Ovary (tissue), 9 donors: ENCODE measurements around the gene L3MBTL1. TPM values are rescaled to one million over a fixed set of nuclear protein-coding genes. Genes with fewer than 3 reads are reported as not detected.

ENCODE experiments used
- DNase-seq, 5 donors: peaks; one replicate each; pipeline ENCODE4 v3.0.0-alpha.2; 2019 to 2020
- H3K27ac ChIP-seq, 2 donors: fragments of 200-600 bp; one replicate each; pipeline versions ENCODE4 v1.5.1 to v1.8.0; 2019 to 2022
- H3K27me3 ChIP-seq: fragments of 200-600 bp; one replicate; pipeline ENCODE4 v1.8.0; 2022
- H3K36me3 ChIP-seq: fragments of 200-600 bp; sonication (generic); one replicate; pipeline ENCODE4 v1.5.1; 2019
- H3K4me1 ChIP-seq: one replicate; pipeline ENCODE4 v1.8.1; 2013; ENCODE audit warnings: mild to moderate bottlenecking, moderate library complexity; ENCODE audit not compliant: insufficient read depth
- H3K4me3 ChIP-seq: fragments of 200-600 bp; sonication (generic); one replicate; pipeline ENCODE4 v1.5.1; 2017
- H3K9me3 ChIP-seq, 2 donors: fragments of 200-600 bp in 1 of 2; sonication (generic) in 1 of 2; one replicate each; pipeline versions ENCODE4 v1.5.1 to v1.8.1; 2013 to 2019; ENCODE audit warnings: mild to moderate bottlenecking in 1 of 2, moderate library complexity in 1 of 2
- EP300 ChIP-seq: sonication (generic); formaldehyde crosslinking; IDR thresholded peaks from one replicate; pipeline ENCODE4 v1.6.1; 2017; ENCODE audit warnings: antibody characterized with exemption
- POLR2A ChIP-seq: fragments of 450-650 bp; IDR thresholded peaks from one replicate; pipeline ENCODE4 v1.6.1; 2017; ENCODE audit warnings: antibody characterized with exemption, mild to moderate bottlenecking, moderate library complexity
- WGBS, 3 donors: extraction: QIAGEN DNeasy Blood & Tissue Kit in 1 of 3; methylation state at CpG; one replicate each; pipeline versions ENCODE4 v1.1.5 to v1.1.7; 2013 to 2017; 5-methylcytosine and 5-hydroxymethylcytosine counted together
- intact Hi-C, 4 donors: fragments of 100-400 bp; cut with DNase I; formaldehyde crosslinking; loops; one replicate each; pipeline versions ENCODE4 v1.11.0 to v1.15.1; 2022 to 2023
- polyA plus RNA-seq, 2 donors: library from polyadenylated mRNA; stranded (reverse); fragments of 200-250 nt in 1 of 2; fragments of 350-450 nt in 1 of 2; fragmentation: Illumina TruSeq in 1 of 2; extraction: RNeasy Lipid Tissue Mini Kit (QIAGEN cat#74804) in 1 of 2; gene quantifications; one replicate each; pipeline ENCODE4 v1.2.3, GENCODE V29; 2013 to 2014
- total RNA-seq, 7 donors: library from RNA; depleted of rRNA in 2 of 7; stranded (reverse); fragments of >200 nt in 2 of 7; fragmentation: NEBNext Ultra II Directional in 3 of 7; extraction: Animal tissue kit (Norgen Biotek cat#: 25700) in 3 of 7; gene quantifications; one replicate each; pipeline versions ENCODE4 v1.1.0 to v1.2.4, GENCODE V29; 2016 to 2023
- TF ChIP-seq, protein P1 (sequence below), 3 donors: fragments of 450-650 bp in 2 of 3; fragments of 200-600 bp in 1 of 3; IDR thresholded peaks; one replicate each; pipeline versions ENCODE4 v1.5.1 to v1.8.0; 2016 to 2022; ENCODE audit warnings: antibody characterized with exemption in 3 of 3, mild to moderate bottlenecking in 1 of 3
- donor health status: DM: no; HTN: no; CAD: no; lungs with moderate emphysema.
- donor health status: DM: no; HTN: no; CAD: no.
- donor health status: Bipolar disorder and iron deficiency.
- donor health status: DM: yes; HTN: yes; CAD: no.
- donor health status: DM: no; HTN: no; CAD: no.
- donor health status: DM: yes; HTN: yes; CAD: no.

L3MBTL1 gene
- total and polyA plus RNA-seq, 9 donors: 8.0 to 22.9 (median 15.7) TPM

DNA sequence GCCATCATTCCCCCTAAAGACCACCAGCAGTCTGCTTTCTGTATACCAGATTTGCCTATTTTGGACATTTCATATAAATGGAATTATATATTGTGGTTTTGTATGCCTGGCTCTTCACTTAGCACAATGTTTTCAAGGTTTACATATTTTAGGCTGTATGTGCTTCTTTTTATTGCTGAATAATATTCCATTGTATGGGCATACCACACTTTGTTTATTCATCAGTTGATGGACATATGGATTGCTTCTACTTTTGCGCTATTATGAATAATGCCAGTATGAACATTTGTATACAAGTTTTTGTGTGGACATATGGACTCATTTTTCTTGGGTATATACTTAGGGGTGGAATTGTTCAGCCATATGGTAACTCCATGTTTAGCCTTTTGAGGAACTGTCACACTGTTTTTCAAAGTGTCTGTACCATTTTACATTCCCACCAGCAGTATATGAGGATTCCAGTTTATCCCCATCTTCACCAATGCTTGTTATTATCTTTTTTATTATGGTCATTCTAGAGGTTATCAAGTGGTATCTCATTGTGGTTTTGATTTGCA is 12.7 kb downstream of the L3MBTL1 start:
- WGBS, 3 donors: 98 to 100% (median 100%) methylated on average over 1 of the region's 1 CpG
- no peak for DNase-seq
- Histone ChIP-seq H3K36me3 (no peaks in the 10 kb centered on the region), H3K9me3 (no peaks in the 10 kb centered on the region), H3K27me3 (no peaks in the 10 kb centered on the region), H3K4me1 (no peaks in the 10 kb centered on the region), H3K4me3 (no peak overlapping the region), H3K27ac (no peak overlapping the region)
- TF ChIP-seq, protein P1, sequence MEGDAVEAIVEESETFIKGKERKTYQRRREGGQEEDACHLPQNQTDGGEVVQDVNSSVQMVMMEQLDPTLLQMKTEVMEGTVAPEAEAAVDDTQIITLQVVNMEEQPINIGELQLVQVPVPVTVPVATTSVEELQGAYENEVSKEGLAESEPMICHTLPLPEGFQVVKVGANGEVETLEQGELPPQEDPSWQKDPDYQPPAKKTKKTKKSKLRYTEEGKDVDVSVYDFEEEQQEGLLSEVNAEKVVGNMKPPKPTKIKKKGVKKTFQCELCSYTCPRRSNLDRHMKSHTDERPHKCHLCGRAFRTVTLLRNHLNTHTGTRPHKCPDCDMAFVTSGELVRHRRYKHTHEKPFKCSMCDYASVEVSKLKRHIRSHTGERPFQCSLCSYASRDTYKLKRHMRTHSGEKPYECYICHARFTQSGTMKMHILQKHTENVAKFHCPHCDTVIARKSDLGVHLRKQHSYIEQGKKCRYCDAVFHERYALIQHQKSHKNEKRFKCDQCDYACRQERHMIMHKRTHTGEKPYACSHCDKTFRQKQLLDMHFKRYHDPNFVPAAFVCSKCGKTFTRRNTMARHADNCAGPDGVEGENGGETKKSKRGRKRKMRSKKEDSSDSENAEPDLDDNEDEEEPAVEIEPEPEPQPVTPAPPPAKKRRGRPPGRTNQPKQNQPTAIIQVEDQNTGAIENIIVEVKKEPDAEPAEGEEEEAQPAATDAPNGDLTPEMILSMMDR (IDR thresholded peaks at IDR 0.05): no peak
- TF ChIP-seq EP300 (no peak), POLR2A (no peak)
- intact Hi-C loops: no loop called here

DNA sequence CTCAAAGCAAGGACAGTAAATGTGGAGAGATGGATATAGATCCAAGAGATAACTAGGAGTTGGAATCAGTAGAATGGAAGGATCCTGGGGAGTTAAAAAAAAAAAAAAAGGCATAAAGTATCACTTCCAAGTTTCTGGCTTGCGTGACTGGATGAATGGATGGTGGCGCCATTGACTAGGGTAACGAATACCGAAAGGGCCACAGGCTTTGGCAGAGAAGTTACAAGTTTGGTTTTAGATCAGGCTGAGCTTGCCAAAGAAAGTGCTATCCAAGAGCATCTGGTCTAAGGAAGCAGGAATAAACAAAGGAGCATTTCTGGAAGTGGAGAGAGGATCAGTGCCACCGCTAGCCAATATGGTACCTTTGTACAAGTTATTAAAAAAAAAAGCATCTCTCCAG is 17.5 kb downstream of the L3MBTL1 start:
- Histone ChIP-seq H3K27me3 (no peaks in the 10 kb centered on the region), H3K9me3 (no peaks in the 10 kb centered on the region), H3K36me3 (no peaks in the 10 kb centered on the region), H3K4me1 (no peaks in the 10 kb centered on the region), H3K27ac (no peak overlapping the region), H3K4me3 (no peak overlapping the region)
- TF ChIP-seq EP300: no peak
- TF ChIP-seq, protein P1 (IDR thresholded peaks at IDR 0.05): no peak
- no peak for TF ChIP-seq POLR2A
- intact Hi-C loops: no loop called here
- DNase-seq: no peak
- 76 to 97% (median 87%) methylated on average over 5 of the region's 5 CpGs for WGBS, 3 donors

DNA sequence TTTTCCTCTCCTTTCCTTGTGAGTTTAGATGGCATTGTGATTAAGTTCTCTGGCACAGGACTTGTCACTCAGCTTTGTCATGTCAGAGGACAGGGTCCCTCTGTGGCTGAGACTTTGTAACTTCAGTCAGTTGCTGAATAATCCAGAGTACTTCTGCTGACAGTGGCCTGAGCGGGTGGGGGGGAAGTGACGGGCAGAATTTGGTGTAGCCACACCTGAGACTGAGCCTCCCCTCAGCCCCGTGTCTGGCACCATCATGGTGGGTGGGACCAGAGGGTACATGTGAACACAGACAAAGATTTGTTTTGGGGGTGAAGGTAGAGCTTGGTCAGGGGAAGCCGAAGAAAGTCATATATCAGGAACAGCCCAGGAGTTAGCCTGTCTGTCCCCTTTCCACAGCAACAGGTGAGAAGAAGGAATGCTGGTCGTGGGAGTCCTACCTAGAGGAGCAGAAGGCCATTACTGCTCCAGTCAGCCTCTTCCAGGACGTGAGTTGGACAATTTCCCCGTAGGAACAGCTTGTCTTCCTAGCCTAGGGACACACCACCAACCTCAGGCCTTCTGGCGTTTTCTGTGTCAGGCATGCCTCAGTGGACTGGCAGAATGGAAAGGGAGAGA is 20.9 kb downstream of the L3MBTL1 start:
- 81 to 96% (median 90%) methylated on average over 8 of the region's 8 CpGs for WGBS, 3 donors
- no peak overlapping the region for H3K27ac ChIP-seq
- TF ChIP-seq, protein P1 (IDR thresholded peaks at IDR 0.05): no peak
- TF ChIP-seq EP300: no peak
- no peak for TF ChIP-seq POLR2A
- no peaks in the 10 kb centered on the region for H3K36me3 ChIP-seq
- intact Hi-C loops: no loop called here
- no peaks in the 10 kb centered on the region for H3K4me1 ChIP-seq
- DNase-seq: no peak
- no peaks in the 10 kb centered on the region for H3K9me3 ChIP-seq
- no peaks in the 10 kb centered on the region for H3K27me3 ChIP-seq
- no peak overlapping the region for H3K4me3 ChIP-seq

DNA sequence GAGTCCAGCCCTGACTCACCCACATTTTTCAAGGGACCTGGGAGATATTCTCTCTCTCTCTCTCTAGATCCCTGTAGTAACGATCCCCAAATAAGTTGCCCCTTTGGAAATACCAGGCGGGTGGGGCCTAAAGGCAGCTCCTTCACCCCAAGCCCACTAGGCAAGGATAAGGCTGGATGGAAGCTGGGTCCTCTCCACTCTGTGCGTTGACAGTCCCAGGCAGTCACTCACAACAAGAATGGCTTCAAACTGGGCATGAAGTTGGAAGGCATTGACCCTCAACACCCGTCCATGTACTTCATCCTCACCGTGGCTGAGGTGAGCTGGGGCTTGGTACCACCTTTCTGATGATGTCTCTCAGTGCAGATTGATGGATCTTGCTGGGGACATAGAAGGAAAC is 21.6 kb downstream of the L3MBTL1 start:
- no peak for DNase-seq
- no peaks in the 10 kb centered on the region for H3K36me3 ChIP-seq
- H3K4me1 ChIP-seq: no peaks in the 10 kb centered on the region
- no peaks in the 10 kb centered on the region for H3K27me3 ChIP-seq
- intact Hi-C loops: no loop called here
- H3K27ac ChIP-seq: no peak overlapping the region
- TF ChIP-seq, protein P1 (IDR thresholded peaks at IDR 0.05): no peak
- TF ChIP-seq POLR2A (no peak), EP300 (no peak)
- no peak overlapping the region for H3K4me3 ChIP-seq
- 86 to 93% (median 90%) methylated on average over 5 of the region's 5 CpGs for WGBS, 3 donors
- no peaks in the 10 kb centered on the region for H3K9me3 ChIP-seq
